Measurements from ENCODE around the gene TMEM41B. TPM values are rescaled to one million over a fixed set of nuclear protein-coding genes. Genes with fewer than 3 reads are reported as not detected.
"Not testable (repeated sequence)": the region's sequence is repeated elsewhere in the genome, so short reads cannot be mapped to it uniquely, and the experiment has no call there.

TMEM41B gene
- polyA plus RNA-seq (2013, experiment 1 of 2; ENCODE audit: insufficient read length) = 17.2 TPM
- 19.7 TPM for polyA plus RNA-seq (2013, experiment 2 of 2; ENCODE audit: insufficient read length)

- DNase-seq = peak; percentile 99
Measured at GRCh38 chr11:9314291-9315077, at the start of gene TMEM41B. TMEM41B (minus strand) TSS chr11:9314593; CDS start chr11:9314441, 152 bp downstream.

- peak; percentile 53 for DNase-seq
Measured at GRCh38 chr11:9362393-9362863, 48.0 kb upstream of the TMEM41B start.

GRCh38 chr11:9360862-9361622 lies 46.6 kb upstream of the TMEM41B start:
- DNase-seq = not testable (repeated sequence)

GRCh38 chr11:9357041-9357440 lies 42.6 kb upstream of the TMEM41B start:
- no peak for DNase-seq

- DNase-seq = no peak
Measured at GRCh38 chr11:9351321-9351881, 37.0 kb upstream of the TMEM41B start.

- DNase-seq = not testable (repeated sequence)
Measured at GRCh38 chr11:9347779-9348178, 33.4 kb upstream of the TMEM41B start.

GRCh38 chr11:9347100-9347499 lies 32.7 kb upstream of the TMEM41B start:
- no peak for DNase-seq

- DNase-seq = no peak
Measured at GRCh38 chr11:9344061-9344680, 29.8 kb upstream of the TMEM41B start.

- no peak for DNase-seq
Measured at GRCh38 chr11:9341638-9342178, 27.3 kb upstream of the TMEM41B start.

GRCh38 chr11:9332655-9333054 lies 18.3 kb upstream of the TMEM41B start:
- DNase-seq = peak; percentile 5

GRCh38 chr11:9330387-9331384 lies 16.3 kb upstream of the TMEM41B start:
- peak; percentile 90 for DNase-seq

- no peak for DNase-seq
Measured at GRCh38 chr11:9320047-9320446, 5.7 kb upstream of the TMEM41B start.

GRCh38 chr11:9319377-9320001 lies 5.1 kb upstream of the TMEM41B start:
- DNase-seq = not testable (repeated sequence)

- not testable (repeated sequence) for DNase-seq
Measured at GRCh38 chr11:9318442-9319376, 4.3 kb upstream of the TMEM41B start.

- no peak for DNase-seq
Measured at GRCh38 chr11:9316334-9316733, 1.9 kb upstream of the TMEM41B start.

GRCh38 chr11:9315078-9315688 lies 790 bp upstream of the TMEM41B start:
- DNase-seq = peak; percentile 19

- DNase-seq = peak; percentile 9
Measured at GRCh38 chr11:9313648-9314290, 624 bp downstream of the TMEM41B start.

- no peak for DNase-seq
Measured at GRCh38 chr11:9310485-9311090, 3.8 kb downstream of the TMEM41B start.
